Measurements from ENCODE around the gene HDAC3.

- TF ChIP-seq CTCF (conservative IDR thresholded peaks at IDR 0.05; ENCODE audit: low read length) (no peak), EZH2phosphoT487 (IDR thresholded peaks at IDR 0.05; ENCODE audit: borderline replicate concordance, low read depth, low read length) (no peak)
These were observed 19.0 kb downstream of the HDAC3 start for GRCh38 chr5:141617682-141618029.
